GM18520 (cell line): ENCODE data around the gene SPANXN2.
"Not testable (repeated sequence)": the region's sequence is repeated elsewhere in the genome, so short reads cannot be mapped to it uniquely, and the experiment has no call there.

Experiments
- ATAC-seq: cut with Tn5 transposase; IDR thresholded peaks from one replicate; pipeline ENCODE4 v1.9.1; 2021; ENCODE audit not compliant: unreplicated experiment

Gene SPANXN2

GRCh38 chrX:143720652-143721051, at the start of gene SPANXN2:
Gene SPANXN2, minus strand, starts transcription at chrX:143720752. Its CDS starts 84 bp downstream, at chrX:143720668.
- not testable (repeated sequence) for ATAC-seq

- ATAC-seq: no peak
Observed at GRCh38 chrX:143768976-143769375, 48.4 kb upstream of the SPANXN2 start.

- ATAC-seq: not testable (repeated sequence)
Observed at GRCh38 chrX:143767789-143768188, 47.2 kb upstream of the SPANXN2 start.

GRCh38 chrX:143757887-143758286, 37.3 kb upstream of the SPANXN2 start:
- ATAC-seq: no peak

GRCh38 chrX:143757375-143757774, 36.8 kb upstream of the SPANXN2 start:
- no peak for ATAC-seq

GRCh38 chrX:143754183-143754582, 33.6 kb upstream of the SPANXN2 start:
- no peak for ATAC-seq

- ATAC-seq: no peak
Observed at GRCh38 chrX:143733866-143734265, 13.3 kb upstream of the SPANXN2 start.

GRCh38 chrX:143726296-143726695, 5.7 kb upstream of the SPANXN2 start:
- no peak for ATAC-seq

GRCh38 chrX:143701460-143701859, 19.1 kb downstream of the SPANXN2 start:
- no peak for ATAC-seq

GRCh38 chrX:143694885-143695284, 25.7 kb downstream of the SPANXN2 start:
- ATAC-seq: no peak

- no peak for ATAC-seq
Observed at GRCh38 chrX:143683486-143683885, 37.1 kb downstream of the SPANXN2 start.

GRCh38 chrX:143674926-143675325, 45.6 kb downstream of the SPANXN2 start:
- no peak for ATAC-seq

- no peak for ATAC-seq
Observed at GRCh38 chrX:143669395-143669794, 51.2 kb downstream of the SPANXN2 start.

GRCh38 chrX:143664302-143664701, 56.2 kb downstream of the SPANXN2 start:
- no peak for ATAC-seq

- ATAC-seq: no peak
Observed at GRCh38 chrX:143663755-143664154, 56.8 kb downstream of the SPANXN2 start.
